Caco-2 (cell line): ENCODE measurements around the gene EXT2. TPM values are rescaled to one million over a fixed set of nuclear protein-coding genes. Genes with fewer than 3 reads are reported as not detected.

Source experiments
- BruUV-seq: library from RNA; stranded (reverse); fragments of 400-500 nt; replicated peaks from 2 replicates; lab custom pipeline; 2021; lab: Mats Ljungman, UMichigan
- CTCF ChIA-PET: fragments of 300-600 bp; sonication (Branson Sonifier 250); formaldehyde crosslinking; loops from one replicate; lab custom pipeline; 2022; ENCODE audit warnings: antibody characterized with exemption; lab: Charles Lee
- POLR2A ChIA-PET: fragments of 300-600 bp; sonication (Branson Sonifier 250); formaldehyde crosslinking; loops from one replicate; lab custom pipeline; 2022; ENCODE audit warnings: antibody characterized with exemption; lab: Charles Lee
- DNase-seq, 2 experiments: peaks; one replicate each; pipeline versions ENCODE4 v3.0.0 to v3.0.0-alpha.2; 2020 to 2022
- H3K27me3 ChIP-seq: replicated peaks from 2 replicates; pipeline ENCODE4 v1.6.0; 2011; ENCODE audit warnings: low read length; ENCODE audit not compliant: control insufficient read depth, insufficient read depth
- H3K36me3 ChIP-seq: 2 replicates; pipeline ENCODE4 v1.5.1; 2011; ENCODE audit warnings: low read length; ENCODE audit not compliant: control insufficient read depth, insufficient read depth
- H3K4me1 ChIP-seq: fragments of 250-450 bp; sonication (Bioruptor Pico); 2 replicates; pipeline ENCODE4 v1.5.1; 2020; ENCODE audit warnings: mild to moderate bottlenecking
- H3K4me3 ChIP-seq: 2 replicates; pipeline ENCODE4 v1.5.1; 2011; ENCODE audit warnings: low read depth, mild to moderate bottlenecking, control low read depth, low read length
- H3K9me3 ChIP-seq: fragments of 250-450 bp; sonication (Bioruptor Pico); 2 replicates; pipeline ENCODE4 v1.5.1; 2020; ENCODE audit warnings: mild to moderate bottlenecking, moderate library complexity
- H3K27ac Mint-ChIP-seq: one replicate; pipeline ENCODE4 v1.8.0; 2022; ENCODE audit warnings: mixed read lengths; ENCODE audit not compliant: unreplicated experiment
- H3K27me3 Mint-ChIP-seq: one replicate; pipeline ENCODE4 v1.8.0; 2022; ENCODE audit warnings: mixed read lengths; ENCODE audit not compliant: insufficient read depth, unreplicated experiment
- H3K36me3 Mint-ChIP-seq: one replicate; pipeline ENCODE4 v1.8.0; 2022; ENCODE audit warnings: mild to moderate bottlenecking, mixed read lengths; ENCODE audit not compliant: insufficient read depth, unreplicated experiment
- H3K4me1 Mint-ChIP-seq: one replicate; pipeline ENCODE4 v1.8.0; 2022; ENCODE audit warnings: low read depth, mixed read lengths; ENCODE audit not compliant: unreplicated experiment
- H3K4me3 Mint-ChIP-seq: one replicate; pipeline ENCODE4 v1.8.0; 2022; ENCODE audit warnings: mild to moderate bottlenecking, moderate library complexity, mixed read lengths; ENCODE audit not compliant: unreplicated experiment
- H3K9me3 Mint-ChIP-seq: one replicate; pipeline ENCODE4 v1.8.0; 2022; ENCODE audit warnings: mixed read lengths; ENCODE audit not compliant: unreplicated experiment
- intact Hi-C: fragments of 100-400 bp; cut with micrococcal nuclease; formaldehyde crosslinking; loops from one replicate; pipeline ENCODE4 v1.10.0; 2022; ENCODE audit not compliant: unreplicated experiment
- total RNA-seq: library from RNA; stranded (reverse); gene quantifications from 2 replicates; pipeline ENCODE4 v1.2.3, GENCODE V29; 2022
- TF ChIP-seq, protein P1 (sequence below), 2 experiments: fragments of 200-600 bp in 1 of 2; IDR thresholded peaks; 1 replicate in 1 of 2; 2 replicates in 1 of 2; pipeline versions ENCODE4 v1.5.1 to v1.8.0; 2011 to 2022; ENCODE audit warnings: antibody characterized with exemption in 1 of 2, control low read depth in 1 of 2, inconsistent platforms in 1 of 2, low read depth in 1 of 2, low read length in 1 of 2, mild to moderate bottlenecking in 1 of 2, moderate library complexity in 1 of 2; ENCODE audit not compliant: insufficient read depth in 1 of 2, severe bottlenecking in 1 of 2, unreplicated experiment in 1 of 2

Gene EXT2
- total RNA-seq, 1 experiment from 2014 or later, result 83.3 TPM

DNA sequence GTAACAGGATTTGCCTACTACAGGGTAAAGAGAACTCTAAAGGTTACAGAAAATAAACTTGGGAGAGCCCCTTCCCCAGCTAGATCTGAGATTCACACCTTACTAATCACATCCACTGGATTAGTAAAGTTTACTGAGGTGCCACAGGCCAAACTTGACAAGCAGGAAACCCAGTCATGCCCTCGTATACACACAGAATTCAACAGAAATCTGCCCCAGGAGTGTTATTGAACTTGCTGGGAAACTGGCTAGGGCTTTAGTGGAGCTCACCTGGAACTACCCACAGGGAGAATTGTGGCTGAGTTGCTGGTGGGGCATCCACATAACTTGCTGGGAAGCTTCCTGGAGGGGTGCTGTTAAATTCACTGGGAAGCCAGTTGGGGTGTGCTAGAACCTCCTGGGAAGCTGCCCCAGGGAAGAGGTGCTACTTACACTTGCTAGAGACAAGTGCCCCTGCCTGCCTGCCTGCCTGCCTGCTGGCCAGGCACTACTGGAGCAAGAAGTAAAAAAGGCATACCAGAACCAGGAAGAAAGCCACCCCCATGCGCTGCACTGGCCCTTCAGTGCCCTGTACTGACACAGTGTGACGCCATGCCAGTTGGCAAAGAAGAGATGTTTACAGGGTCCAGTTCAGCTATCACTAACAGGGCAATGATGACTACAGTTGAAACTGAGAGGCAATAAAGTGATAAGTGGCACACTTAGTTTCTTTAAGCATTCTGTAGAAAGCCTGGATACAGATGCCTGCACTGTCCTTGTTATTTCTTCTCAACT, 108.0 kb downstream of the EXT2 start:
- Mint-ChIP-seq H3K36me3 (peaks cover 11% of the 10 kb centered on the region), H3K27me3 (no peaks in the 10 kb centered on the region), H3K9me3 (no peaks in the 10 kb centered on the region), H3K4me3 (no peak overlapping the region), H3K27ac (no peak overlapping the region), H3K4me1 (peaks cover 8% of the 10 kb centered on the region)
- TF ChIP-seq, protein P1, sequence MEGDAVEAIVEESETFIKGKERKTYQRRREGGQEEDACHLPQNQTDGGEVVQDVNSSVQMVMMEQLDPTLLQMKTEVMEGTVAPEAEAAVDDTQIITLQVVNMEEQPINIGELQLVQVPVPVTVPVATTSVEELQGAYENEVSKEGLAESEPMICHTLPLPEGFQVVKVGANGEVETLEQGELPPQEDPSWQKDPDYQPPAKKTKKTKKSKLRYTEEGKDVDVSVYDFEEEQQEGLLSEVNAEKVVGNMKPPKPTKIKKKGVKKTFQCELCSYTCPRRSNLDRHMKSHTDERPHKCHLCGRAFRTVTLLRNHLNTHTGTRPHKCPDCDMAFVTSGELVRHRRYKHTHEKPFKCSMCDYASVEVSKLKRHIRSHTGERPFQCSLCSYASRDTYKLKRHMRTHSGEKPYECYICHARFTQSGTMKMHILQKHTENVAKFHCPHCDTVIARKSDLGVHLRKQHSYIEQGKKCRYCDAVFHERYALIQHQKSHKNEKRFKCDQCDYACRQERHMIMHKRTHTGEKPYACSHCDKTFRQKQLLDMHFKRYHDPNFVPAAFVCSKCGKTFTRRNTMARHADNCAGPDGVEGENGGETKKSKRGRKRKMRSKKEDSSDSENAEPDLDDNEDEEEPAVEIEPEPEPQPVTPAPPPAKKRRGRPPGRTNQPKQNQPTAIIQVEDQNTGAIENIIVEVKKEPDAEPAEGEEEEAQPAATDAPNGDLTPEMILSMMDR (IDR thresholded peaks at IDR 0.05; ENCODE audit: insufficient read depth in 1 of 2, low read depth in 1 of 2, low read length in 1 of 2, severe bottlenecking in 1 of 2, unreplicated experiment in 1 of 2), result no peak
- no peak overlapping the region for H3K4me3 ChIP-seq
- no peaks in the 10 kb centered on the region for H3K36me3 ChIP-seq
- no TSS peak for BruUV-seq
- ChIA-PET POLR2A (no interaction called here), CTCF (no interaction called here)
- H3K4me1 ChIP-seq, result no peaks in the 10 kb centered on the region
- DNase-seq, result no peak
- intact Hi-C loops, result no loop called here
- no peaks in the 10 kb centered on the region for H3K9me3 ChIP-seq
- H3K27me3 ChIP-seq, result no peaks in the 10 kb centered on the region

DNA sequence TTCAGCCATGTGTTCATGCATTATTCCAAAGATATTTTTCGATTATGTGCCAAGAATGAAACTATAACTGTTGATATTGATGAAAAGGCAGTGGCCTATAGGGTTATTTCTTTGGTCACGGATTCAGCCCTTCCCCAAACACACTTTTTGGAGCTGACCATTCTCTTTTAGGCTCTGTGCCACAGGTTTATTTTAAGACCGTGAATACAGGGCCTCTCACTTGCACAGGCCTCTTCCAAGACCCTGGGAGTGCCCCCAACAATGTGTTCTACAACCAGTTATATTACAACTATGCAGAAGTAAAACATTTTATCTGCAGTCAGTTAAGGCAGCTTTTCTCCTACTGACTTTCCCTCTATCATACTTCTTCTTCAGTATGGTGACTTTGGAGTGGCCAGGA, 109.9 kb downstream of the EXT2 start:
- Mint-ChIP-seq H3K4me1 (no peaks in the 10 kb centered on the region), H3K36me3 (peaks cover 4% of the 10 kb centered on the region), H3K9me3 (no peaks in the 10 kb centered on the region), H3K4me3 (no peak overlapping the region), H3K27me3 (no peaks in the 10 kb centered on the region), H3K27ac (no peak overlapping the region)
- H3K4me1 ChIP-seq, result no peaks in the 10 kb centered on the region
- intact Hi-C loops, result loop anchor here (5.0 kb wide), 1 partner anchor 37 kb away; no protein-coding TSS in a partner anchor
- POLR2A ChIA-PET, result no interaction called here
- H3K9me3 ChIP-seq, result no peaks in the 10 kb centered on the region
- H3K27me3 ChIP-seq, result no peaks in the 10 kb centered on the region
- CTCF ChIA-PET, result no interaction called here
- TF ChIP-seq, protein P1 (IDR thresholded peaks at IDR 0.05; ENCODE audit: insufficient read depth in 1 of 2, low read depth in 1 of 2, low read length in 1 of 2, severe bottlenecking in 1 of 2, unreplicated experiment in 1 of 2), result no peak
- no peak for DNase-seq
- H3K4me3 ChIP-seq, result no peak overlapping the region
- no peaks in the 10 kb centered on the region for H3K36me3 ChIP-seq
- no TSS peak for BruUV-seq

DNA sequence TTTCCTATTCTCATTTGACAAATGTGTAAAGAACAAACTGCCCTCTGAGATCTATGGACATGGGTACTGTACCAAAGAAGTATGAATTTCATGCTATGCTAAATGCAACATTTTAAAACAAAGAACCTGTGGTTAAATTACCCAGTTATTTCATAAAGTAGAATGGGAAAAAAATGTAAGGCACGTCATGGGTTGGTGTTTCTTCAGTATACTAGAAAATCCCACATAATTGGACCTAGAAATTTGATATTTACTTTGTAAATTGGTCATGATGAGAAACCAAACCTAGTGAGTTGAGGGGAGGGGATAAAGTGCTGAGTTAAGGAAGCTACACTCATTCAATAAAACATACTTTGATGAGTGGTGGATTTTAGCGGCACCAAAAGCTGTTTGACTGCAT, 110.4 kb downstream of the EXT2 start:
- DNase-seq, result no peak
- Mint-ChIP-seq H3K27ac (no peak overlapping the region), H3K9me3 (no peaks in the 10 kb centered on the region), H3K36me3 (peaks cover 4% of the 10 kb centered on the region), H3K4me1 (no peaks in the 10 kb centered on the region), H3K27me3 (no peaks in the 10 kb centered on the region), H3K4me3 (no peak overlapping the region)
- Histone ChIP-seq H3K4me3 (no peak overlapping the region), H3K36me3 (no peaks in the 10 kb centered on the region), H3K9me3 (no peaks in the 10 kb centered on the region), H3K27me3 (no peaks in the 10 kb centered on the region), H3K4me1 (no peaks in the 10 kb centered on the region)
- BruUV-seq, result no TSS peak
- TF ChIP-seq, protein P1 (IDR thresholded peaks at IDR 0.05; ENCODE audit: insufficient read depth in 1 of 2, low read depth in 1 of 2, low read length in 1 of 2, severe bottlenecking in 1 of 2, unreplicated experiment in 1 of 2), result no peak
- ChIA-PET CTCF (no interaction called here), POLR2A (no interaction called here)
- intact Hi-C loops, result loop anchor here (5.0 kb wide), 1 partner anchor 36 kb away; no protein-coding TSS in a partner anchor
